Right ventricle myocardium superior (tissue), 1 donor: ENCODE measurements around the gene SARDH. TPM values are rescaled to one million over a fixed set of nuclear protein-coding genes. Genes with fewer than 3 reads are reported as not detected.
A peak's percentile ranks its signal among the peaks of the same experiment; 100 is the strongest.

Experiments used
- ATAC-seq: fragments of 200-7000 bp; cut with Tn5 transposase; one replicate; pipeline ENCODE4 v1.9.1; 2020; ENCODE audit warnings: mild to moderate bottlenecking; ENCODE audit not compliant: poor library complexity
- DNase-seq: peaks from one replicate; pipeline ENCODE4 v3.0.0-alpha.2; 2020
- intact Hi-C: fragments of 100-400 bp; cut with DNase I; formaldehyde crosslinking; loops from one replicate; pipeline ENCODE4 v1.11.2; 2022
- total RNA-seq: library from RNA; stranded (reverse); fragmentation: NEBNext Ultra II Directional; extraction: Animal tissue kit (Norgen Biotek cat#: 25700); gene quantifications from one replicate; pipeline ENCODE4 v1.2.1, GENCODE V29; 2021
- donor health status: DM: no; HTN: yes; CAD: no; lungs with severe emphysema.

Gene SARDH
- total RNA-seq, 1 donor from 2014 or later, result 0.94 TPM

DNA sequence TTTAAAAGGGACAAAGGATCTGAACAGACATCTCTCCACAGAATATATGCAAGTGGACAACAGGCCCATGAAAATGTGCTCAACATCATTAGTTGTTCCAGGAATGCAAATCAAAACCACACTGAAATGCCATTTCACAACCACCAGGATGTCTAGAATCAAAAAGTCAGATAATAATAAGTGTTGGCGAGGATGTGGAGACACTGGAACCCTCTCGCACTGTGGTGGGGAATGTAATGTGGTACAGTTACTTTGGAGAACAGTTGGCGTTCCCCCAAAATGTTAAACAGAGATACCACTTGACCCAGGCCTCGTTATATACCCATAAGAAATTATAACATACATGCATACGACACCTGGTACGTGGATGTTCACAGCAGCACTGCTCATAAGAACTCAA lies 38.6 kb downstream of the SARDH start:
- intact Hi-C loops, result no loop called here
- ATAC-seq (no peak), DNase-seq (no peak)

DNA sequence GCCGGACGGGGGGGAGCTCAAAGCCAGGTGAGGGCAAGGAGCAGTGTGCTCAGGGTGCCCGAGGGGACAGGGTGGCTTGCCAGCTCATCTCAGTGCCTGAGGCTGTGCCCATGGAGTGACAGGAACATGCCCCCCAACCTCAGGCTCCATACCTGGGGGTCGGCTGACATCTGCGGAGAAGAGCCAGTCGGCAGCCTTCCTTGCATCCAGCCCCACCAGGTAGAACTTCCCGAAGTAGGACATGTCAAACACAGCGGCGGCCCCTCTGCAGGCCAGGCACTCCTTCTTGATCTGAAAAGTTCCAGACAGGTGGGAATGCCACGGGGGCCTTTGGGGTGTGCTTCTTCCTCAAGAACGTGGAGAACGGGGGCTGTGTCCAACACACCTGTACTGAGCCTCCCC lies 42.1 kb downstream of the SARDH start:
- DNase-seq (peak; percentile 30), ATAC-seq (no peak)
- intact Hi-C loops, result no loop called here

DNA sequence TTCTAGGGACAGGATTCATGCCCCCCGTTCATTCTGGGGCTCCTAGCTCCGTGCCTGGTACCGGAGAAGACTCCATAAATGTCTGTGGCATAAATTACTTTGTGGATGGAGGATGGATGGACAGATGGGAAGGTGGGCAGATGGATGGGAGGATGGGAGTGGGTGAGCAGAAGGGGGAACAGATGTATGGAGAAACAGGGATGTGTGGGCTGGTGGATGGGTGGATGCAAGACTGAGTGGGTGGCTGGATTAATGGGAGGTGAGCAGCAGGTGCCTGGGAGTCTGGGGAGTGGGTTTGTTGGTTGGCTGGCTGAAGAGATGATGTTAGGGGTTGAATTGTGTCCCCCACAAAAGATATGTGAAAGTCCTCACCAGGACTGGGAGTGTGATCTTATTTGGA lies 43.5 kb downstream of the SARDH start:
- DNase-seq, result no peak
- intact Hi-C loops, result no loop called here
- no peak for ATAC-seq

DNA sequence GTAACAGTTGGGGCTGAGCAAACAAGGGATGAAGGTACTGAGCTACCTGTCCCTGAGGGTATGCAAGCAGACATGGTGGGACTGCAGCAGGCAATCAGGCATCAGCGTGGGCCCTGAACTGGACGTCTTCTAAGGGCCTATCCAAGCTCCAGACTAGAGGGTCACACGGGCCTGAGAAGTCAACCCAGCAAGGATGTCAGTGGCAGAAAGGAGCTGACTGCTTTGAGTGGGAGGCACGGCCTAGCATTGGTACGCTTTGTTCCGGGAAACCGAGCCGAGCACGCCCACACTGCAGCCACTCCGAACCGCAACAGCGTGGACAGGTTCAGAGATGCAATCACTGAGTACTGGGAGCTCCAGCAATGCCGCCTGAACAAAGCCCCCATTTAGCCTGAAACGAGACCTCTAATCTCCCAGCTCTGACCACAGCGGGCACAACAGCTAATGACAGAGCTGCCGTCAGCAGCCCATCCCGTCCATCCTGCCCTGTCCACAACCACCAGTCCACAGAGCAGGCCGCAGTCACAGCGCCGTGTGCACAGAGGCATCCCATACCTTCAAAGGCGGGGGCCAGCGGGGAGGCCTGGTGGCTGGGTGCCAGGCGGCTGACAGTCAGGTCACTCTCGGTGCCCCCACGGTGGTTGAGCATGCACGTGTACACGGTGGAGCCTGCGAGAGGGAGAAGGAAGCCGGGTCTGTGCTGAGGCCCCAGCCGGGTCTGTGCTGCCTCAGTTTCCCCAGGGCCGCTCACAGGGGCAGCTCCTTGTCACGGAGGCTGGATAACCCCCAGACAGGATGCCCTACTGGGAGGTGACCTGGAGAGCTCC lies 44.2 kb downstream of the SARDH start:
- DNase-seq (peak; percentile 40), ATAC-seq (no peak)
- intact Hi-C loops, result no loop called here

DNA sequence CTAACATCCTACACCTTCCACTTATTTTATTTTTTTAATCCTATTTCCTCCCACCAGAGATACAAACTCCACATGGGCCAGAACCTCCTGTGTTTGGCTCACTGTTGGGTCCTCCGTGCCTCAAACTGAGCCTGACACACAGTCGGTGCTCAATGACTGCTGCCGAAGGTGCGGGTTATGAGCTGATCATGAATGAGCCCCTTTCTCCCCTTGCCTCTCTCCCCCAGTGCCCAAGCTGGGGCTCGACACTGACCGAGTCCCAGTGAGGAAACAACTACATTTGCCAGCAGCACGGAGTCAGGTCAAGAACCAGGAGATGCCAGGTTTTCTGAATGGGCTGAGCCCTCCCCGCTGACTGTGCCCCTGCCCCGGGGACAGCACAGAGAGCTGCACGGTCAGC lies 45.0 kb downstream of the SARDH start:
- intact Hi-C loops, result no loop called here
- ATAC-seq (no peak), DNase-seq (peak; percentile 12)

DNA sequence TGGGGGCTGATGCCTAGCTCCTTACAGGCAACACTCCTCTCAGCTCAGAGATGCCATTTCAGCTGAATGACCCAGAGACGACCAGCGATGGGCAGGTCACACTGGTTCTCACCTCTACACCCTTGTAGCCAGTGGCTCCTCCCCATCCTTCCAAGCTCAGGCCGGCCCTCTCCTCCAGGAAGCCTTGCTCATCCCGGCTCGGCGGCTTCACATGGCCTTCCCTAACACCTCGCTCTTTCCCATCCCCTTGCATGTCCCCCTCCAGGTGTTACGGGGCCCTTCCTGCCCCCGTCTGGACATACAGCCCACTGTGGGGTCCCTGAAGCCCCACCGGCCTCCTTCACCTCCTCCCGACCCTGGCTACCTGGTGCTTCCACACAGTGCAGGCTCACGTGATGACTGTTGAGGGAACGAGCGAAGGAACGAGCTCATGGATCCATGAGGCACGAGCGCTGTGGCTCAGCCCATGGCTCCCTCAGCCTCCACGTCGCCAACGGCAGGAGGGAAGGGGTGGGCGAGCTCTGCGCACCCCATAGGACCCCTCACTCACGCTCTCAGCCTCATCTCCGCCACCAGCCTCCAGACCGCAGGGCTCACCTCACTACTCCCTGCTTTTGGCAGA lies 45.7 kb downstream of the SARDH start:
- DNase-seq, result peak; percentile 20
- intact Hi-C loops, result no loop called here
- ATAC-seq, result no peak

DNA sequence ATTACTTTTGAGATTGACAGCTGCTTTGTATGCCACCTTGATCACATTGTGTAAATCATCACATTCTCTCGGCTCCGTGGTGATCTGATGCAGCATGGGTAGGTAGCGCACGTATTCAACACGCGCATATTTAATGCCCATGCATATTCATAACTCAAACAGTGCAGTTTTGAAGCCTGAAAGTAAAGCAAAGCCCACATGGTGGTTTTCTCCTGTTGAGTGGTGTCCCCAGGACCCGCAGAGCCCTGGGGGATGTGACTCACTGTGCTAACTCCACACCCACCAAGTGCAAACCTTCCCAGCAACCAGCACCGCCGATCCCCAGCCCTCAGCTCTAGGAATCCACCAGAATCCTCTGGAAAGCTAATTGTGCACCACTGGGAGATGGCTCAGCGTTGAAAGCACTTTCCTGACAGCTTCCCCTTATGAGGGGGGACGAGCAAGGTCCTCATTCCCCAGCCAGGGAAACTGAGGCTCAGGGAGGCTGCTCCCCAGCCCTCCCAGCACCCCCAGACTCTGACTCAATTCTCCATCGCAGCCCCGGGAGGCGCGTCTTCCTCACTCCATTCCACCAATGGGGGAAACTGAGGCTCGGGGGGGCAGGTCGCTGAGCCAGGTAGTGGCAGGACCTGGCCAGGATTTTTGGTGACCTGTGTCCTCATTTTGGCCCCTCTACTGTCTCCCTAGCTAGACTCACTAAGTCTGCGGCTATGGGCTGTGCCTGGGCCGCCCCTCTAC lies 46.4 kb downstream of the SARDH start:
- ATAC-seq, result no peak
- intact Hi-C loops, result no loop called here

DNA sequence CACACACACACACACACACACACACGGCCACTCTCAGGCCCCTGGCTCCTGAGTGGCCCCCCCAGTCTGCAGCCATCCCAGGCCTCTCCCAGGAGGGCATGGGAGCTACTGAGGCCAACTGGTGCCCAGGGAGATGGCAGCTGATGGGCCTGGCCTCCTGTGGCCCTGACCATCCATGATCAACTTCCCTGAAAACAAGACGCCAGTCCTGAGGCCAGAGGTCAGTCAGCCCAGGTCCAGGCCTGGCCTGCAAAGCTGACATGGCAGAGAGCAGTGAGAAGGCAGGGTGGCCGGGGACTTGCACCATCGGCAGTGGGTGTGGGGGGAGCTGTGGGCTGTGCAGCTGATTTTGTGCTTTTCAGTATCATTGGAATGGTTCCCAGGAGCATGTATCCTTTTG lies 47.0 kb downstream of the SARDH start:
- DNase-seq, result peak; percentile 21
- intact Hi-C loops, result no loop called here
- ATAC-seq, result no peak

More for the DNA sequence above, 46.4 kb downstream of the SARDH start:
- DNase-seq, result peak; percentile 20

DNA sequence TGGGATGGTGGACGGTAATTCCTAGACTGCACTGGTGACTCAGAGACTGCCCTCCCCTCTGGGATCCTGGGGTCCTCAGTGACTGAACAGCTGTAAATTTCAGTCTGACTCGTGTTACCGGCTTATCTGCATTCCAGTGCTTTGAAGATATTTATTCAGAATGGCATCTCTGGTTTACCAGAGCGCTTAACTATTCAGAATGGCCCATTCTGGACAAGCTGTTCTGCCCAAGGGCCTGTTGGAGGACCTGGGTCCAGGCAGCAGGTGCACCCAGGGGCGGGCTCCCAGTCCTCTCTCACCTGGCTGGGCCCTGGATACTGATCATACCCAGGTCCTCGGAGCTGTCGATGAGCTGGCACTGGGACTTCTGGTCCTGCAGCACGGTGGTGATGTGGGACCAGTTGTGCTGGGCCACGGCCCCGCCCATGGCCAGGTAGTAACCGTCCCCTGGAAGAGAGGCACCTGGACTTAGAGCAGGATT lies 48.0 kb downstream of the SARDH start:
- no peak for ATAC-seq
- peak; percentile 27 for DNase-seq
- intact Hi-C loops, result no loop called here

DNA sequence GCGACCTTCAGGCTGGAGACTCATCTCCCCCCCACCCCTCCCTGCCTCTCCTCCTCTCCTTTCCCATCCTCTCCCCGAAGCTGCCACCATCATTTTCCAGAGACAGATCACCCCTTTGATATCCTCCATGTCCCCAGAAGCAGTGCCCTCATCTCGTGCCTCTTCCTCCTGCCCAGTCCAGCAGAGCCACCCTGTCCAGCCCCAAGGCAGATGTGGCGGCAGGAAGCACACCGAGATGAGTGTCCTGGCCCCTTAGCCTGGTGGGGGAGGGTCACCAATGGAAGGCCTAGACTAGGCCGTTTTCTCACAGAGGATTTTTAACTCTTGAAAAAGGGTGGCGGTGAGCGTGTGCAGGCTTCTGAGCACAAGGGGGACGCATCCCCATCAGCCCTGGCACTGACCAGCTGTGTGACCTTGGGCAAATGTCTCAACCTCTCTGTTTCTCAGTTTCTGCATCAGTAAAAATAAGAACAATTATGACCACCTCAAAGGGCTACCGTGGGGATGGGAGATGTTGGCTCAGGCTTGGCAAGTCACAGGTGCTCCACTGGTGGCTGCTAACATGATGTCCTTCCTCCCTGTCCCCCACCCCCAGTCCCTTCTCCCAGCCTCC lies 48.9 kb downstream of the SARDH start:
- peak; percentile 6 for DNase-seq
- no peak for ATAC-seq
- intact Hi-C loops, result no loop called here

DNA sequence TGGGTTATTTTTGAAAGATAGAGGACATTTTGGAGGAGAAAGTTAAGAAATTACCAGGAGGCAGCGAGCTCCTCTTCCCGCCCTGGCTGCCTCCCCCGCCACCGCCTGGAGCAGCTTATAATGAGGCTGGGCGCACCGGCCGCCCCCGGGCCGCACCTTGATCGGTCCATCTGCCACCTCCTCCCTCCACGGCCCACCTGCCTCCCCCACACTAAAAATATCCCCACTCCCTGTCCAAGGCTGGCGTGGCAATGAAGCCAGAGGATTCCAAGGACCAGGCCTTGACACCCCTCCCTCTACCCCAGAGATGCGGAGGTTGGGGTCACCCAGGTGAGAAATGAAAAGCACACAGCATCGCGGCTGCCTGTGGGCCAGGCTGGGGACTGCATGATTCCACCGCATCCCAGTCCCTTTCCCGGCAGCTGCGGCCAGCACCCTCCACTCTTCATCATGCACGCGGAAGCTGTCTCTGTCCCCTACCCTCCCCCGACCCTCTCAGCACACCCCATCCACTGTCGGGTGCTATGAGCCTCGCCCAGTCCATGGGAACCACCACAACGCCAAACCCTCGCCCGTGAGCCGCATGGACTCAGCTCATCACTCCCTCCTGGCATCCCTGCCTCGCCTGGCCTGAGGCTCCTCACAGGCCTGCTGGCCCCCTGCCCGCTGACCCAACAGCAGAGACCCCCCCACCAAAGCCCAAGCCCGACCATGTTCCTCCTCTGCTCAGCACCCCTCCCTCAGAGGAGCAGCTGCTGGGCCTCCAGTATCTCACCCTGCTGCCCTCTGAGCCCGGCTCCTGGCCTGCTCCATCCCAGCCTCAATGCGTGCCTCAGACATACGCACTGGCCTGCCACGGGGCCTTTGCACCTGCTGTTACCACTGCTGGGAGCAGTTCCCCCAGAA lies 50.0 kb downstream of the SARDH start:
- ATAC-seq (no peak), DNase-seq (peak; percentile 35)
- intact Hi-C loops, result no loop called here

DNA sequence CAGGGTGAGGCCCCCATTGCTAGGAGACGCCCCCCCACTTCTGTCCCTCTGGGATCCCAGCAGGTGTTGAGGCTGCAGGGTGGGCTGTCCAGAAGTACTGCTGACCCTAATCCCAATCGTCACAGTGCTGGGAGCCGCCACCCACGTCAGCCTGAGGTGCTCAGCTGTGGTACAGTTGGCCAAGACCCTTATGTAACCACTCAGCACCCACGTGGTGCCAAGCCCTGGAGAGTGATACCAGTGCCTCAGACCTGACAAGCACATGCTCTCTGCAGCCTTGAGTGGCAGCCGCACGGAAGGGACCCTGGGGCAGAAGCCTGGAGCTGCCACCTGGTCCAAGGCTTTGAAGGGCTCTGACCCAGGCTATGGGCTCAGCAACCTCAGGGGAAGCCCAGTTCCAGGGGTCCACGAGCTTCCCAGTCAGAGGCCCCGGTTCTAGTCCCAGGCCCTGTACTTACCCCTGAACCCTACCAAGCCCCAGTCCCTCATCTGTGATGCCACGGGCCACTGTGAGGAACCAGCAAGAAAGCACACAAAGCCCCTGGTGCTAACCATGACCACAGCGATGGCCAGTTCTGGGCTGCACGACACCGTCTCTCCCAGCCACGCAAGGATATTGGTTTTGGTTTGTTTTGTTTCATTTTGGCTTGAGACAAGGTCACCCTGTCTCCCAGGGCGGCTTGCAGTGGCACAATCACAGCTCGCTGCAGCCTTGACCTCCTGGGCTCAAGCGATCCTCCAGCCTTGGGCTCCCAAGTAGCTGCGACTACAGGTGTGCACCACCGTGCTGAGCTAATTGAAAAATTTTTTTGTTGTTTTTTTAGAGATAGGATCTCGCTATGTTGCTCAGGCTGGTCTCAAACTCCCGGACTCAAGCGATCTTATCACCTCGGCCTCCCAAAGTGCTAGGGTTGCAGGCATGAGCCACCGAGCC lies 51.2 kb downstream of the SARDH start:
- ATAC-seq, result peak; percentile 78
- intact Hi-C loops, result no loop called here
- peak; percentile 79 for DNase-seq

DNA sequence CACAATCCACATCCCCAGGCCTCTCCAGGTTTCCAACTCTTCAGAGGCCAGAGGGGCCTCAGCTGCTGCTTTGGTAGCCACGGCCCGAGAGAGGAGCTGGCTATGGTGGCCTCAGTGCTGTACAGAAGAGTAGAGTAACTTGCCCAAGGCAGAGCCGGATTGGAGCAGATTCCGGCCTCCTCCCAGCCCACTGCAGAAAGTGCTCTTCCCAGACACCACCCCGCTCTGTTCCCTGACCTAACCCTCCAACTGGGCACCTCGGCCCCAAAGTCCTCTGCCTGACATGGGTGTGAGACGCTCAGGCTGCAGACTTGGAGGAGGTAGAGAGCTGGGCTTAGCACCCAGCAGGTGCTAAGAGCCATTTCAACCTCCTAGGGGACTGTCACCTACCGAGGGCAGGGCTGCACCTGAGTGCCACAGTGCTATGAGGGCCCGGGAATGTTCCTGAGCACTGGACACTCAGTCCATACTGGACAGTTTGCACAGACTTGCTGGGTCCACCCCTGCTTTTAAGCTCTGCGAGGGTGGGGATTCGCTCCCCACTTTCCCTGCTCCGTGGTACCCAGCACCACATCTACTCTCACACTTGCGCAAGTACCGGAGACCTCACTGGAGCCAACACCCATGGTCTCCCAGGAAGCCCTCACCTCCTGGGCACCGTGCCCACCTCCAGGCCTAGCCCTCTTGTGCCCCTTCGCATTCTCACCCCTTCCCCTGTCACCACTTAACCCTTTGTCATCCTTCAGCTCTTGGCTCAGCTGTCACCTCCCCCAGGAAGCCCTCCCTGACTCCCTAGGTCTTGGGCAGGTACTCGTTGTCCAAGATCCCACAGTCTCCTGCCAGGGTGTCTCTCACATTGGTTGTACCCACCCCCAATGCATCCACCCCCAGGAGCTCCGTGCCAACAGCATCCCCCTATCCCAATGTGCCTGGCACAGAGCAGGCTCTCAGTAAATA lies 52.2 kb downstream of the SARDH start:
- no peak for ATAC-seq
- intact Hi-C loops, result no loop called here
- DNase-seq, result peak; percentile 34

DNA sequence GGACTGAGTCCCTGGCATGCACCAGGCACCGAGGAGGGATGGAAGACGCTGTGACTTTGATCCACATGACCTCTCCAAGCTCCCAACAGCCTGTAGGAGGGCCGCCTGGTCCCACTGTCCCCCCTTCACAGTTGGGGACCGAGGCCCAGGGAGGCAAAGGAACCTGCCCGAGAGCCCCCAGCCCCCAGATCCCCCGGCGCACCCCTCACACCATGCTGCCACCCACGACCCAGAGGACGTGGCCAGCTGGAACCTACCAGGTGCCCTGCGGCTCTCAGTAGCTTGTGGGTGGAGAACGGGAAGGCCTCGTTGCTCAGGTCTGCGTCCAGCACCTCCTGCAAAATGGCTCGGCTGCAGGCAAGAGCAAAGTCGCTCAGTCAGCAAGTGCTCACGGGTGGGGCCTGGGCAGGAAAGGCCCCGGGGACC lies 53.2 kb downstream of the SARDH start:
- no peak for ATAC-seq
- intact Hi-C loops, result no loop called here
- peak; percentile 29 for DNase-seq

DNA sequence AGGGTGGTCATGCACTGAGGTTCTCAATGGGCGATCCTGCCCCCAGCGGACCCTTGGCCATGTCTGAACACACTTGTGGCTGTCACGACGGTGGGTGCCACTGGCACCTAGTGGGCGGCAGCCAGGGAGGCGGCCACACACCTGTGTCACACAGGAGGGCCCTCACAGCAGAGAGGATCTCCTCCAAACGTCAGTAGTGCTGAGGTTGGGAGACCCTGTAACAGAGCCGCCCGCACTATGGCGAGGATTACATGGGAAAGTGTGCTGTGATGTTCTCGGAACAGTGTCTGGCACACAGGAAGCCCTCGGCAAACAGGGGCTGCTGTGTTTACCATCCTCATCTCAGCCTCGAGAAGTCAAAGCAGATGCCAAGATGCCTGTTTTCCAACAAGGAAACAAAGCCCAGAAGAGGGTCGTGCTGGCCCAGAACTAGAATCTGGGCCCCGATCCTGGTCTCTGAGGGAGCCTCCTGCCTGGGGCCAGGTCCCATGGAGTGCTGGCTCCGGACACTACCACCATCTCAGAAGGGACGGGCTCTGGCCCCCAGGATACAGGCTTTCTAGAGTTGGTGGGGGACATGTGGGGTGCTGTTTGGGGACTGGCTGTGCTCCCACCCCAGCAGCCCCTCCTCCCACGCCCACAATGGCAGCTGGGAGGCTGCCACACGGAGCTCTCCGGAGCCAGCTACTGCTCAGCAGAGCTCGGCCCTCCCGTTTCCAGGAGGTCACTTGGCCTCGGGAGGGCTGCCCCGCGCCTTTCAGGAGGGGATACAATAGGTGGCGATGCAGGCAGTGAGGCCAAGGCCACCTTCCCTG lies 53.8 kb downstream of the SARDH start:
- DNase-seq (peak; percentile 68), ATAC-seq (peak; percentile 31)
- intact Hi-C loops, result no loop called here
